Loucy (cell line): Measurements from ENCODE around the gene IRF2.

Source experiments
- EZH2phosphoT487 ChIP-seq: fragments of 200-600 bp; IDR thresholded peaks from 2 replicates; pipeline ENCODE4 v1.6.1; 2018; ENCODE audit warnings: antibody characterized with exemption, mild to moderate bottlenecking, moderate library complexity, borderline replicate concordance
- TF ChIP-seq, protein P1 (sequence below): fragments of 200-600 bp; sonication (generic); conservative IDR thresholded peaks from 2 replicates; pipeline ENCODE4 v1.5.1; 2014; ENCODE audit warnings: mild to moderate bottlenecking, antibody characterized with exemption, low read length

DNA sequence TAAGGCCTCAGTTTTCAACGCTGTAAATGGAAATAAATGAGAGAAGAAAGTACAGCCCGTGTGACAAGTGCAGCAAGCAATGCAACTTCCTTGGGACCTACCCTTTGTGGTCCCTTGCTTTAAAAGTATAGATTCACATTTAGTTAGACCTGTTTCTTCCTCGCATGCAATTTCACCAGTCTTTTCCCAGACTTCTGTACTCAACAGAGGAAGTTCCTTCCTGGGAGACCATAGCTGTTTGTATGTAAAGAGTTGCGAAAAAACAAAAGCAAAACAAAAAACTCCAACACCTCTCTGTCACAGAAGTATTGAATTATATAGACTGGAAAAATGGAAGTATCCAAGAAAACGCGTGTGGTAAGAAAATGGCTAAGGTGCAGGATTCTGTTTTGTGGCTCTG, 1.1 kb upstream of the IRF2 start:
- no peak for TF ChIP-seq EZH2phosphoT487
- TF ChIP-seq, protein P1, sequence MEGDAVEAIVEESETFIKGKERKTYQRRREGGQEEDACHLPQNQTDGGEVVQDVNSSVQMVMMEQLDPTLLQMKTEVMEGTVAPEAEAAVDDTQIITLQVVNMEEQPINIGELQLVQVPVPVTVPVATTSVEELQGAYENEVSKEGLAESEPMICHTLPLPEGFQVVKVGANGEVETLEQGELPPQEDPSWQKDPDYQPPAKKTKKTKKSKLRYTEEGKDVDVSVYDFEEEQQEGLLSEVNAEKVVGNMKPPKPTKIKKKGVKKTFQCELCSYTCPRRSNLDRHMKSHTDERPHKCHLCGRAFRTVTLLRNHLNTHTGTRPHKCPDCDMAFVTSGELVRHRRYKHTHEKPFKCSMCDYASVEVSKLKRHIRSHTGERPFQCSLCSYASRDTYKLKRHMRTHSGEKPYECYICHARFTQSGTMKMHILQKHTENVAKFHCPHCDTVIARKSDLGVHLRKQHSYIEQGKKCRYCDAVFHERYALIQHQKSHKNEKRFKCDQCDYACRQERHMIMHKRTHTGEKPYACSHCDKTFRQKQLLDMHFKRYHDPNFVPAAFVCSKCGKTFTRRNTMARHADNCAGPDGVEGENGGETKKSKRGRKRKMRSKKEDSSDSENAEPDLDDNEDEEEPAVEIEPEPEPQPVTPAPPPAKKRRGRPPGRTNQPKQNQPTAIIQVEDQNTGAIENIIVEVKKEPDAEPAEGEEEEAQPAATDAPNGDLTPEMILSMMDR: no peak
